ENCODE results near the gene LHPP.

Gene LHPP

DNA sequence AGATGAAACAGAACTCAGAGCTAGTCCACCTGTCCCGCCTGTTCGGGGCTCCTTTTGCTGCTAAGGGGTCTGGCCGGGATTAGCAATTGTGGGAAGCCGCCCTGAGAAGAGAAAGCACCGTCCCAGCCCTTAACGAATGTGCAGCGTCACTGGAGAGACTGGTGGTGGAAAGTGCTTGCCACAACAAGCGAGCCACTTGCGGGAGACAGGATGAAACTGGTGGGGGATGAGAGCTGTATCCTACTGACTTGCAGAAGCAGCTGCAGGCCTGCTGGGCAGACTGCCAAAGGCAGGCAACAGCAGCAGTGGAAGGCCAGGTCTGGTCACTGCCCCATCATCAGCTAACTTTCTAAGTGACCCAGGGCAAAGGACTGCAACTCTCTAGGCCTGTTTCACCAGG lies 187.1 kb downstream of the LHPP start:
- ATAC-seq: peak; percentile 23 to 31

DNA sequence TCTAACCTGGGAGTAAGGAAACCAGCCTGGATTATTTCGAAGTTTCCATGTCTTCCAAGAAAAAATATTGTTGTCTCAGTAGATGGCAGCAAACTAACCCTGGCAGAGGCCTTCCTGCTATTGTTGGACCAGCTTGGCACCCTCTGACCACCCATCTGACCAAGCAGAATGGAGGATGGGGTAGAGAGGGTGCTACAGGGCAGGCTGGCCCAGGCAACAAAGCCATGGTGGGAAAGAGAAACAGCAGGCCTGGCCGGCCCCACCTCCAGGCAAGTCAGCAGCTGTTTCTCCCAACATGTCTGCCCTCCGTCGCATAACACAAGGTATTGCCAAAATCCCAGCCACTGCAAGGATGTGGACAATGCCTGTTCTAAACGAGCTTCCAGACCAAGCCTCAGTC lies 187.6 kb downstream of the LHPP start:
- no peak for ATAC-seq

DNA sequence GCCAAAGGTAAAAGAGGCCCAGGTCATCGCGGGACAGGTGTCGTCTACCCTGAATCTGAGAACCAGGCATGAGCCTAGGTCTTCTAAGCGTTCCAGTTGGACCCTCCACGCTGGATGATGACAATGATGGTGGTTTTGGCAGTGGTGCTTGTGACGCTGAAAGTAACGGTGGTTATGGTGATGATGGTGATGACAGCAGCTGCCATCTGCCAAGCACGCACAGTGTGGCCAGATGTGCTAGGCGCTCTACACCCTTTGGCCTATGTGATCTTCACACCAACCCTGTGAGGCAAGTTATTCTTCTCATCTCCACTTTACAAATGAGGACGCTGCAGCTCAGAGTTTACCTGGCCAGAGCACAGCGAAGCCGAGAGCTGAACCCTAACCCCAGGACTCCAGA lies 188.6 kb downstream of the LHPP start:
- no peak for ATAC-seq

DNA sequence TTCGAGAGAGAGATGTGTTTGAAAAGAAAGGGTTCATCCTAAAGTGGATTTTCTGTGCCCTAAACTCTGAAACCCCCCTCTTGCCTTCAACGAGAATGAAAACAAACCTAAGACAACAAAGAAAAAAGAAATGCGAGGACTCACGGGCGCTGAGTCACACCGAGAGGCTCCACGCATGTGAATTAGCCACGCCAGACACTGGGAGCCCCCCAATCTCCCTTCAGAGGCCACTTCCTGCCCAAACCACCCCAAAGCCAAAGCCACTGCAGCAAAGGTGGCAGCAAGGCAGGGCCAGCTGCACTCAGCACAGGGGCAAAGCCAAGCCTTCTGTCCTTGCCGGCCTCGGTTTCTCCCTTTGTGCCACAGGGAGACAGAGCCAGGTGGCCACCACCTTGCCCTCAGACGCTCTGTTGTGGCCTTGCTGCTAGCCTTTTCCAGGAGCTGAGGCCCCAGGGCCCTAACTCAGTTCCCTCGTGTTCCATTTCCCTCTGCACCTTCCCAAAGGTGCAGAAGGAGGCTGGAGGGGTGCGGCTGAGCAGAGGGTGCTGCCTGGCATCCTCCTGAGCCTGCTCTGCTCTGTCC lies 189.3 kb downstream of the LHPP start:
- peak; percentile 75 to 89 for ATAC-seq

DNA sequence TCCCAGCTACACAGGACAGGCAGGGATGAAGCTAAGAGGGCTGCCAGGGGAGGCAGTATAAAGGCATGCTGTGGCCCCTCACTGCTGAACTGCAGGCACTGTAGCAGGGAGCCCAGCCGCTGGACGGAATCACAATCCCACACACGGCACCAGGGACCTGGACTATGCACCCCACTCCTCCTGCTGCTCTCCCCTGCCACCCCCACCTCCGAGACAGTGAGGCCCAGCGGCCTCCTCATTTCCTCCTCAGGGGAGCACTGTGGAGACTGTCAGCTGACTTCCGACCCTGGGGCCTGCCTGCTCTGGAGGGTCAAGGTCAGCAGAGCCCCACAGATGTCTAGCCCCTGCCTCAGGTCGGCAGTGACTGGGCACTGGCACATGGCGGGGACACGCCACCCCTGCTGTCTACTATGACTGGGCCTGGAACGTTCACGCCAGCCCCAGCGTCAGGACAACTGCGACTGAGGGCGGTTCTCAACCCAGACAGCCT lies 189.8 kb downstream of the LHPP start:
- peak; percentile 7 to 8 for ATAC-seq

DNA sequence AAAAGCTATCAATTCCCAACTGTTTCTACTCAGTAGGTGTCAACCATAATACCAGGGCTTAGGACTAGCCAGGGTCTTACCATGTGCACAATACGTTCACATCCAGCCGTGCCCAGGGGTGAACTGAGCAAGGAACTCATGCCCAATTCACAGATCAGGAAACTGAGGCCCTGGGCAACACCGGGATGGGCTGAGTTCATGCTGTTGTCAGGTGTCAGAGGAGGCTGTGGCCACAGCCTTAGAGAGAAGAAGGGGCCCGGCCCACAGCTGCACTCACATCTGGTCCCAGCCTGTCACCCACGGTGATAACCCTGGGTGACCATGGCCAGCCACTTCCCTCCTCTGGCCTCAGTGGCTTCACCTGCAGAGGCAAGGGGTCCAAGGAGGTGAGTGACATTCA lies 190.6 kb downstream of the LHPP start:
- no peak for ATAC-seq

DNA sequence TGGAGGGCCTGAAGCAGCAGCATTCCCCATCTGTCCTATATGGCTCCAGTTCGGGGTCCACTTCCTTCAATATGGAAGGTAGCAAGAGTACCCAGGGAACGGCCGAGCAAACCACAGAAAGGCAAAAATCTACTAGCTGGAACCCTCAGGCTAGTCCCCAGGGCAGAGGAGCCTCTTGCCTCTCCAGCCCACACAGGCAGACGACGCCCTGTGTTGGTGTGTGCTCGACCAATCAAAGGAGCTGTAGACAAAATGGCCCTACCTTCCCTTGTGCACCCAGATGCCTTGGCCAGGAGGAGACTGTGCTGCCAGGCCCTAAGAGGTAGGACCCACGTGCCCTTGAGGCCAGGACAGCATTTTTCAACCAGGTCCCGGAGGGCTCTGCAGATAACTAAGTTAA lies 191.1 kb downstream of the LHPP start:
- no peak for ATAC-seq

DNA sequence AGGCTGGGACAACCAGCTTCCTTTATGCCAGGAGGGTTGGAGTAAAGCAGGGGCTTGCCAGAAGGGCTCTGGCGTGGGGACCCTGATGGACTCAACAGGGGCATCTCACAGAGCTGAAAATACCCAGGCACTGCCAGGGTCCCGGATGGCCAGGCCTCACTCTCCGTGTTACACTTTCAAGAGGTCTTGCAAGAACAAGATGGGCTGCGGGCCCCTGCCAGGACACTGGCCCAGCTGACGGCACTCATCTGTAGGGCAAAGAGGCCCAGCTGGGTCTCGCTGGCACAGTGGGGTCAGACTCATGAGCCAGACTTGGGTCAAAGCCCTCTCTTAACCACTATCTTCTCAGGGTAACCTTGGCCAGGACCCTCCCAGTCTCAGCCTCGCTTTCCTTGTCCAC lies 191.7 kb downstream of the LHPP start:
- no peak for ATAC-seq

DNA sequence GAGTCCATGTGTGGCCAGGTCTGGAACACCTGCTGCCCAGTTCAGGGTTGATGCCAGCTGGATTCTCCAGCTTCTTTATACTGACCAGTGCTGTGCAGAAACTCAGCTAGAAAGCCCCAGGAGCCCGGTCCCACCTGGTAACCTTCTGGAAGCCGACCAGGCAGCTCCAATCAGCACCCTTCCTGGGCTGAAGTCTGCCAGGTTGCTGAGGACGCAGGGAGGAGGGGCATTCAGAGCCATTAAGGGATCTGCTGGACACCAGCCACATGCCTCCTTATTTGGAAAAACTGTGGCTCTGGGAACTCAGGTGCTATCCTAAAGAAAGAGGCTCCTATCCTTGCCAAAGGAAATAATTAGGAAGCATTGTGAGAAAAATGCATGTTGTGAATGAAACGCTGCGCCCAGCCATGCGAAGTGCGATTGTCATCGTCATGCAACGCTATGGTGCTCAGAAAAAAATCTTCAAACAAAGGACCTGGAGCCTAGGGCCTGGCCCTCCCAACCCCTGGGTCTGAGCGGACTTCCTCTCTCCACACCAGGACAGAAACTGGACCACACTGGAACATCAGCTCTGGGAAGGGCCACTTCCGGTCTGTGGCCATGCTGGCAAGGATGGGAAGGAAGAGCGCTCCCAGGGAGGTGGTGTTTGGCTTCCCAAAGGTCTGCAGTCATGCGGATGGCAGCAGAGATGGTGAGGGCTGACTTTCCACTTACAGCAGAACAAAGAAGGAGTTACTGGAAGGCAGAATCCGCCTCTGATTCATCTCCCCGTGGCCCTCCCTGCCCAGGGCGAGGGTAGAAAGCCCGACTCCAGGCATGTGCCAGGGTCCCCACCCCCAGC lies 192.4 kb downstream of the LHPP start:
- no peak for ATAC-seq

DNA sequence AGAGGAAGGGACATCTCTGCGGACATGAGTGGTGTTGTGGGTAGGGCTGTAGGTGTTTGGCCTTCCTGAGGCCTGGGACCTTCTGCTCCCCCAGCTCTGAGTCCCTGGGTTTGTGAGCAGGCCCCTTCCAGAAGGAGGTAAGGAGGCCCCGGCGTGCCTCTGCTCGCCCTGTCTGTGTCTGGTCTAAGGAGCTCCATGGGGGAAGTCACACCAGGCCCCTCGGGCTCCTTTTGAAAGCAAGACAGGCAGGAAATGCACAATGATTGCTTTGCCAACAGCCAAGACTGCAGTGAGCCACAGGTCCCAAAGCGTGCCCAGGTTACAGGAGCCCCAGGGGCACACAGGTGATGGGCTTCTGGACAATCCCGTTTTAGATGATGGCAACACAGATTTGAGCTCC lies 193.1 kb downstream of the LHPP start:
- ATAC-seq: no peak

DNA sequence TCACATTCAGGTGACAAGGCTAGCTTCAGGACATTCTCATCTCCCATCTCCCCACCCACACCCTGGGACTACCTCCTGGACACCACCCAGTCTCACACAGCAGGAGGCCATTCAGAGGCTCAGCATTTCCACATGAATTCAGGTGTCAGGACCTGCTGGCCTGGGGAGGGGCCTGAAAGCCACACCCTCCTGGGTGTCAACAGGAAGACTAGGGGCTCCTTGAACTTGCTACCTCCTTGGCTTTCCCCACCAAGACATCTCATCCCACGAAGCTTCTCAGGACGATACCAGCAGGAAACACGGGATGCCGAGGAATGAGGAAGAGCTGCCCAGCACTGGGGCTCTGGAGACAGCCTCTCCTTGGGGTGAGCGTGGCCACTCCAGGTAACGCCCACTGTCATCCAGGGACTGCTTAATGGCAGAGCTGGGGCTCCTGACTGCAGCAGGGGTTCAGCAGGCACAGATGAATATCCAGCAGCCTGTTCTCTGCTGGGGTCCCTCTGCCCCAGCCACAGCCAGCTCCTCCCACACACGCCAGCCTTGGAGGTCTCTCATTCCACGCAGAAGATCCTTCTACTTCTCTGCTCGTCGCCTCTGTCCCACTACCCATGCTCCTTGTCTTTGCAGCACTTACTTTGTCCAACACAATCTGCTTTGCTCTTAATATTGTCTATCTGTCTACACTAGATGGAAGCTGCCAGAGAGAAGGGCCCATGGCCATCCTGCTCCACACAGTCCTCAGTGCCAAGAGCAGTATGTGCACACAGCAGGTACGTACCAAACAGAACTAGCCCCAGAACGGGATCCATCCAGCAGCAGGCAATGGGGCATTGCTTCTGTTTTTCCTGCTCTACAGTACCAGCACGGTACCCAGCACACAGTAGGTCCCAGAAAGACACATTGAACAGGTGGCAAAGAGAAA lies 193.8 kb downstream of the LHPP start:
- no peak for ATAC-seq

GRCh38 chr10:124656113-124656490 lies 194.5 kb downstream of the LHPP start:
- no peak for ATAC-seq

DNA sequence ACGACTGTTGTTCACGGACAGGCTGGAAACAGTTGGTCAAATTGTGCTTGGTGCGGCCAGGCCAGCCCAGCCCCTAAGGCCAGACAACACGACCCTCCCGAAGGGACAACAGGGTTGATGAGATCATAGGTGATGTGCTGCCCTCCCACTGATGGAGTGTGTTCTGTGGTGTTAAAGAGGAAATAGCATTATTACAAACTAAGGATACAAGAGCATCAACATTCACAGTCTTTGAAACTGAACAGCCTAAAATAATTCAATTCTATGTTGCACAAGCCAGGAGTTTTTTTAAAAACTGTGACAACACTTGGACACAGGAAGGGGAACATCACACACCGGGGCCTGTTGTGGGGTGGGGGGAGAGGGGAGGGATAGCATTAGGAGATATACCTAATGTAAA lies 194.9 kb downstream of the LHPP start:
- ATAC-seq: no peak

DNA sequence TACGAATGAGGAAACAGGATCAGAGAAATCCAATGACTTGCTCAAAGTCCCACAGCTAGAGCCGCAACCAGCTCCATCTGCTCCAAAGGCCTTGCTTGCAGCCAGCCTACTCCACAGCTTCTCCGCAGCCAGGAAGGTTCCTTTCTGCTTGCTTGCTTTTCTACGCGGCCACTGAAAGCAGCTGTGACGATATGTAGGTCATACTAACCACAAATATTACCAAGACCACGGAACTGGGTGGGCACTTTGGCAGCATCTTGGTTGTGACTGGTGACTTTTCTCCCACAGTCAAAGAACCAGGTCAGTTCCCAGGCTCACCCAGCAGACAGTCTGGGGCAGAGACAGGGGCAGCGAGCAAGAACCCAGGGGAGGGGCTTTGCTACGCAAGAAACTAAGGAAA lies 196.2 kb downstream of the LHPP start:
- peak in 1 of 2 donors; percentile 61 for ATAC-seq

DNA sequence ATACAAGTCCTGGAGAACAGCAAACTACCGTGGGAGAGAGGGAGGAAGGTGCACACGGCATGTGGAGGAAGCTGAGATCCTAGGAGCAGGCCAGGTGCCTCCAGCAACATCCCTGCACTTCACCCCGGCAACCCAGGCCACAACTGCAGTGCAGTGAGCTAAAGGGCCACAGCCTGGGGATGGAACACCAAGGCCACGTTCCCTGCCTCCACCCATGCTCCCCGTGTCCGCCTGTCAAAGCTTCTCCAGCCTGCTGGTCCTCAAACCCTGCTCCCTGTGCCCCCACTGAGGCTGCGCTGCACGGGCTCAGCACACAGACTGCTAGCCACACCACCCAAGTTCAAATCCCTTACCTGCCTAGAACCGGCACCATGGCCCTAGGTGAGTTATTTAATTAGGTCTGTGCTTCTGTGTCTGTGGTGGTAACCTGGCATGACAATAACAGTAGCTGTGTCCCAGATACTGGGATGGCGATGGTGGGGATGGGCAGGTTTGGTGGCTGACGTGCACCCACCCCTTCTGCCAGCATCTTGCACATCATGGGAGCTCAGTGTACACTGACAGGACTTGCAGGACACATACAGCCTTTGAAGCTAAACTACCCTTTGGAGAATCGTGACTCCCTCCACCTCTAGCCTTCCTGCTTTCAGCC lies 197.1 kb downstream of the LHPP start:
- ATAC-seq: no peak

GRCh38 chr10:124659380-124659779 lies 197.8 kb downstream of the LHPP start:
- no peak for ATAC-seq

- ATAC-seq: no peak
Measured at GRCh38 chr10:124660404-124661125, 198.9 kb downstream of the LHPP start.

DNA sequence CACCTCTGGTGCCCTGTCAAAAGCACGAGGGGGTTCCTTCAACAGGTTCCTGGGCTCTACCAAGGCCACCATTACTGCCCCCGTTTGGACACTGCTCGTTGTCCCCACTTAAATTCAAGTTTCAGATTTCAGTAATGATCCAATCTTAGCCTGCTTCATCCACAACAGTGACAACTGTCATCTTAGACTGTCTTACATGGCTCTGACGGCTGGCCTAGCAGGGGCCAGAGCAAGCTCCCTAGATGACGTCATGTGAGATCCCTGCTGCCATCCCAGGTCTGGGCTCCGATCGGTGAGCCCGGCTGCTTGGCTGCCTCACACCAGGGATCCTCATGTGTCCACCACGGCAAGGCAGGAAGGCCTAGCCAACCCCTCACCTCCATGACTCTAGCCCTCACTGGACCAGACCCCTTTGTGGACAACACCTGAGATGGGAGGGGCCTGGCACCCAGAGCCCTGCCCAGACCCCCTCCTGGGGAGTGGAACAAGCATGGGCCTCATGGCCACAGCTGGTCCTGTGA lies 200.1 kb downstream of the LHPP start:
- ATAC-seq: no peak

DNA sequence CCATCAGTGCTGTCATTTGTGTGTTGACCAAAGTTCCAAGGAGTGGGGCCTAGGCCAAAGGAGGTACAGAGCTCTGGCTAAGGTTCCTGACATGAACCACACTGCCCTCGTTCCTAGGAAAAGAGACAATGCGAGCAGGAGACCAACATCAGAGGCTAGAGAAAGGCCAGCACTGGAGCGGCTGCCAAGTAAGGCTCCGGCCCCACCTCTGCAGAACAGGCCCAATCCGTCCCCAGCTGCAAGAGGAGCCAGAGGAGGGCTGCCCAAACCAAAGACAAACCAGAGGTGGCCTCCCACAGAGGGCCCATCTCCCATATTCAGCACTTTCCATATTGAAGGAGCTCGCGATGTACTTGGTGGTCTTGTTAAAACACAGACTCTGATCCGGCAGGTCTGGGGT lies 201.6 kb downstream of the LHPP start:
- ATAC-seq: no peak

Data from activated CD4-positive, CD25-positive, alpha-beta regulatory T cell treated with anti-CD3 and anti-CD28 coated beads, Interleukin-2, amount 50 U/mL, for 24 hours (primary cell).